Measurements from ENCODE around the gene TREM1. TPM values are rescaled to one million over a fixed set of nuclear protein-coding genes. Genes with fewer than 3 reads are reported as not detected.
"Not testable (repeated sequence)": the region's sequence is repeated elsewhere in the genome, so short reads cannot be mapped to it uniquely, and the experiment has no call there.

TREM1 gene
- total RNA-seq, 1 donor from 2014 or later = not detected

DNA sequence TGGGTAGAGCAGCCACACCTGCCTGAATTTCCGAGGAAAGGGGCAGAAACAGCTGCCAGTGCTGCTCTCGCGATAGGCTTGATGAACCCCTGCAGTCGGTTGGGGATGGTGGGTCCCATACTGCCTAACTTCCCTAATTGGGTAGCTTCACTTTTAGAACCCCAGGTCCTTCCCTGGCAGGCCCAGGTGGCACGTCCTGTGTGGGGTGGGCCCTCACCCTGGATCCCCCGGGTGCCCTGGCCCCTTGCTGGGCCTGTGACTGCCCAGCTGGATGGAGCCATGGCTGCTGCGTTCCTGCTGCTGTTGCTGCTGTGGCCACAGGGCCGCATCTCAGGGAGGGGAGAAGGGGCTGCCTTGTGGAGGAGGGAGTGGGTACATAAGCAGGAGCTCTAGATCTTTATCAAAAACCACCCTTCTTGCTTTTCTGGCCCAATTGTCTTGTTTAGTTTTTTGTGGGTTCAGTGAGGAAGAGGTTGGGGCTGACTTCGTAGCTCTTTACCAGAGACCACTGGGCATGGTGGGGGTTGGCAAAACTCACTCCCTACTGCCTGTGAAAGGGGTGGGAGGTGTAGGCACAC lies 39.1 kb downstream of the TREM1 start:
- Mint-ChIP-seq H3K4me3 (no peak overlapping the region), H3K27ac (no peak overlapping the region)

DNA sequence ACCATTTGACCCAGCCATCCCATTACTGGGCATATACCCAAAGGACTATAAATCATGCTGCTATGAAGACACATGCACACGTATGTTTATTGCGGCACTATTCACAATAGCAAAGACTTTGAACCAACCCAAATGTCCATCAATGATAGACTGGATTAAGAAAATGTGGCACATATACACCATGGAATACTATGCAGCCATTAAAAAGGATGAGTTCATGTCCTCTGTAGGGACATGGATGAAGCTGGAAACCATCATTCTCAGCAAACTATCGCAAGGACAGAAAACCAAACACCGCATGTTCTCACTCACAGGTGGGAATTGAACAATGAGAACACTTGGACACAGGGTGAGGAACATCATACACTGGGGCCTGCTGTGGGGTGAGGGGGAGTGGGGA lies 40.0 kb downstream of the TREM1 start:
- H3K36me3 Mint-ChIP-seq (ENCODE audit: low read depth); H3K27me3 Mint-ChIP-seq: not testable (repeated sequence)

More for the DNA sequence above, 39.1 kb downstream of the TREM1 start:
- Mint-ChIP-seq H3K4me1 (no peaks in the 10 kb centered on the region), H3K9me3 (peaks cover 3% of the 10 kb centered on the region), H3K36me3 (ENCODE audit: low read depth) (no peaks in the 10 kb centered on the region), H3K27me3 (peaks cover 9% of the 10 kb centered on the region)
- DNase-seq (no peak), ATAC-seq (ENCODE audit: low read depth) (no peak)
- intact Hi-C loops (cut with micrococcal nuclease) = no loop called here
- ChIA-PET CTCF (no interaction called here), POLR2A (no interaction called here)
- TF ChIP-seq, protein P1, sequence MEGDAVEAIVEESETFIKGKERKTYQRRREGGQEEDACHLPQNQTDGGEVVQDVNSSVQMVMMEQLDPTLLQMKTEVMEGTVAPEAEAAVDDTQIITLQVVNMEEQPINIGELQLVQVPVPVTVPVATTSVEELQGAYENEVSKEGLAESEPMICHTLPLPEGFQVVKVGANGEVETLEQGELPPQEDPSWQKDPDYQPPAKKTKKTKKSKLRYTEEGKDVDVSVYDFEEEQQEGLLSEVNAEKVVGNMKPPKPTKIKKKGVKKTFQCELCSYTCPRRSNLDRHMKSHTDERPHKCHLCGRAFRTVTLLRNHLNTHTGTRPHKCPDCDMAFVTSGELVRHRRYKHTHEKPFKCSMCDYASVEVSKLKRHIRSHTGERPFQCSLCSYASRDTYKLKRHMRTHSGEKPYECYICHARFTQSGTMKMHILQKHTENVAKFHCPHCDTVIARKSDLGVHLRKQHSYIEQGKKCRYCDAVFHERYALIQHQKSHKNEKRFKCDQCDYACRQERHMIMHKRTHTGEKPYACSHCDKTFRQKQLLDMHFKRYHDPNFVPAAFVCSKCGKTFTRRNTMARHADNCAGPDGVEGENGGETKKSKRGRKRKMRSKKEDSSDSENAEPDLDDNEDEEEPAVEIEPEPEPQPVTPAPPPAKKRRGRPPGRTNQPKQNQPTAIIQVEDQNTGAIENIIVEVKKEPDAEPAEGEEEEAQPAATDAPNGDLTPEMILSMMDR (IDR thresholded peaks at IDR 0.05) = no peak

DNA sequence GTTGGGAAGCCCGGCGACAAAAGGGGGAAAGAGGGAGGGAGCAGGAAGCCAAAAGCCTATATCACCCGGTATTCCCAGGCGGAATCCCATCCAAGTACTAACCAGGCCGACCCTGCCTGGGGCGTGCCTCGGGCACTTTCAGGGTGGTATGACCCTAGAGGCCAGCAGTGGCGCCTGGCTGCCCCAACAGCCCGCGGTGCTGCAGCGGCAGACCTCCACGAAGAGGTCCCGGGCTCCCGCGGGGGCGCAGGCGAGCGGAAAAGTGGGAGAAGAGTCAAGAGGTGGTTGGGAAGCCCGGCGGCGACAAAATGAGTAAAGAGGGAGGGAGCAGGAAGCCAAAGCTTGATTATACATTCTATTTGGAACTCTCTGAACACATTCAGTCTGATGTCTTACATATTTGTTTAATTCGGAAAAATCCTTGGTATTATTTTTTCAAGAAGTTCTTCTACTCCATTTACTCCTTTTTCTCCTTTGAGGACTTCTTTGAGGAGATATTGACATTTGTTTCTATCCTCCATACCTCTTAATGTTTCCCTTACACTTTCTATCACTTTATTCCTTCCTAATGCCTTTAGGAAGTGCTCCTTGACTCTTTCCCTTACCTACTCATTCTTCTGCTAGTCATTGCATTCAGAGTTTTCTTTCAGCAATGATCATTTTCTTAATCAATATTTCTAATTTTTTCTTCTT lies 46.9 kb downstream of the TREM1 start:
- Mint-ChIP-seq H3K27me3 (peaks cover 32% of the 10 kb centered on the region), H3K36me3 (ENCODE audit: low read depth) (no peaks in the 10 kb centered on the region), H3K4me3 (no peak overlapping the region), H3K4me1 (peaks cover 9% of the 10 kb centered on the region), H3K9me3 (no peaks in the 10 kb centered on the region), H3K27ac (no peak overlapping the region)
- ChIA-PET POLR2A (no interaction called here), CTCF (no interaction called here)
- DNase-seq (no peak), ATAC-seq (ENCODE audit: low read depth) (no peak)
- intact Hi-C loops (cut with micrococcal nuclease) = no loop called here
- TF ChIP-seq, protein P1 (IDR thresholded peaks at IDR 0.05) = no peak

More for the DNA sequence above, 40.0 kb downstream of the TREM1 start:
- CTCF ChIA-PET; H3K4me3 Mint-ChIP-seq; H3K27ac Mint-ChIP-seq; DNase-seq; intact Hi-C loops (cut with micrococcal nuclease); POLR2A ChIA-PET; H3K9me3 Mint-ChIP-seq; ATAC-seq (ENCODE audit: low read depth); H3K4me1 Mint-ChIP-seq: not testable (repeated sequence)

DNA sequence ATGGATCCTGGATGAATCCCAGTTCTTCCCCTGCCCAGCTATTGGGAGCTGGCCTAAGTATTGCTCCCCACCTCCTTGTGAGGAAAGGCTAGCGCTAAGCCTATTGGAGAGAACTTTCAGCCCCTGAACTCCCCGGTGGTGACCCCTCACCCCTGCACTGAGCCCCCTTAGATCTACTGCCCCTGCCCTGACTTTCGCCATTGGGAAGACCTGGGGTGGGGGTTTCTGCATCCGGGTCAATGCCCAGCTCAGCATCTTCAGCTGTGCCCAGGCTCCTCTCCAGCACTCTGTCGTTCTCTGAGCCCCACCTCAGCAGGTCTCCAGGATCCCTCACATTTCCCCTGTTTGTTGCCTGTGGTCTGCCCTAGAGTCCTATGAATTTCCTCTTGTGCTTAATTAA lies 49.4 kb downstream of the TREM1 start:
- POLR2A ChIA-PET = no interaction called here
- Mint-ChIP-seq H3K9me3 (no peaks in the 10 kb centered on the region), H3K27ac (no peak overlapping the region), H3K4me1 (peaks cover 9% of the 10 kb centered on the region), H3K27me3 (peaks cover 28% of the 10 kb centered on the region), H3K4me3 (no peak overlapping the region), H3K36me3 (ENCODE audit: low read depth) (no peaks in the 10 kb centered on the region)
- ATAC-seq (ENCODE audit: low read depth) (no peak), DNase-seq (no peak)
- CTCF ChIA-PET = no interaction called here
- intact Hi-C loops (cut with micrococcal nuclease) = no loop called here
- TF ChIP-seq, protein P1 (IDR thresholded peaks at IDR 0.05) = no peak

- no peak for ATAC-seq (ENCODE audit: low read depth)
- Mint-ChIP-seq H3K4me1 (peaks cover 9% of the 10 kb centered on the region), H3K4me3 (no peak overlapping the region), H3K9me3 (no peaks in the 10 kb centered on the region), H3K27ac (no peak overlapping the region), H3K27me3 (peaks cover 28% of the 10 kb centered on the region), H3K36me3 (ENCODE audit: low read depth) (no peaks in the 10 kb centered on the region)
- ChIA-PET CTCF (no interaction called here), POLR2A (no interaction called here)
- no peak for DNase-seq
- TF ChIP-seq, protein P1 (IDR thresholded peaks at IDR 0.05) = no peak
- intact Hi-C loops (cut with micrococcal nuclease) = no loop called here
These were observed 50.2 kb downstream of the TREM1 start for GRCh38 chr6:41236276-41236675.

All from activated B cell treated with CpG ODN at 0.5 μM for 24 hours (primary cell).